IPS DF 19.7 (cell line): ENCODE data around the gene PLK5.
"Not testable (repeated sequence)": the region's sequence is repeated elsewhere in the genome, so short reads cannot be mapped to it uniquely, and the experiment has no call there.

Source experiments
- DNase-seq: peaks from one replicate; pipeline ENCODE4 v3.0.0-alpha.2; 2013; ENCODE audit warnings: low read depth, low spot score

The PLK5 gene

GRCh38 chr19:1507763-1508506 lies 15.9 kb upstream of the PLK5 start:
- peak; percentile 77 for DNase-seq

- DNase-seq, result no peak
These were observed 15.4 kb upstream of the PLK5 start for GRCh38 chr19:1508507-1508856.

GRCh38 chr19:1509602-1510441 lies 14.1 kb upstream of the PLK5 start:
- DNase-seq, result no peak

- no peak for DNase-seq
These were observed 13.5 kb upstream of the PLK5 start for GRCh38 chr19:1510442-1510806.

GRCh38 chr19:1510807-1511206 lies 13.1 kb upstream of the PLK5 start:
- no peak for DNase-seq

- DNase-seq, result no peak
These were observed 12.3 kb upstream of the PLK5 start for GRCh38 chr19:1511318-1512317.

- no peak for DNase-seq
These were observed 11.0 kb upstream of the PLK5 start, which contains the start of gene ADAMTSL5 for GRCh38 chr19:1512671-1513498. ADAMTSL5 (minus strand) TSS chr19:1513019; CDS start chr19:1510943, 2,076 bp downstream.

GRCh38 chr19:1513499-1514294 lies 10.2 kb upstream of the PLK5 start:
- DNase-seq, result no peak

GRCh38 chr19:1514295-1514661 lies 9.6 kb upstream of the PLK5 start:
- no peak for DNase-seq

GRCh38 chr19:1514986-1515721 lies 8.7 kb upstream of the PLK5 start:
- no peak for DNase-seq

GRCh38 chr19:1516395-1516753 lies 7.5 kb upstream of the PLK5 start:
- no peak for DNase-seq

GRCh38 chr19:1518471-1518870 lies 5.4 kb upstream of the PLK5 start:
- DNase-seq, result no peak

GRCh38 chr19:1519802-1520201 lies 4.1 kb upstream of the PLK5 start:
- not testable (repeated sequence) for DNase-seq

GRCh38 chr19:1520203-1520780 lies 3.6 kb upstream of the PLK5 start:
- DNase-seq, result no peak

- DNase-seq, result no peak
These were observed 2.2 kb upstream of the PLK5 start for GRCh38 chr19:1521636-1522035.

GRCh38 chr19:1522061-1522460 lies 1.8 kb upstream of the PLK5 start:
- DNase-seq, result no peak

GRCh38 chr19:1522838-1523237 lies 1.0 kb upstream of the PLK5 start:
- DNase-seq, result no peak

- DNase-seq, result no peak
These were observed 552 bp downstream of the PLK5 start for GRCh38 chr19:1524287-1524971.

GRCh38 chr19:1524972-1525325 lies 1.1 kb downstream of the PLK5 start:
- no peak for DNase-seq
